Chondrocyte (in vitro differentiated cells): Measurements from ENCODE around the gene SLC10A7. TPM values are rescaled to one million over a fixed set of nuclear protein-coding genes. Genes with fewer than 3 reads are reported as not detected.

Experiments
- DNase-seq: peaks from one replicate; pipeline ENCODE4 v3.0.0; 2021; ENCODE audit warnings: mixed read lengths, low spot score
- H3K27ac Mint-ChIP-seq: one replicate; pipeline ENCODE4 v1.8.0; 2021; ENCODE audit warnings: mild to moderate bottlenecking, moderate library complexity, mixed read lengths; ENCODE audit not compliant: unreplicated experiment
- H3K27me3 Mint-ChIP-seq: 2 replicates; pipeline ENCODE4 v1.8.0; 2021; ENCODE audit warnings: low read depth, mixed read lengths
- H3K36me3 Mint-ChIP-seq: 2 replicates; pipeline ENCODE4 v1.8.0; 2021; ENCODE audit warnings: low read depth, mixed read lengths
- H3K4me1 Mint-ChIP-seq: 2 replicates; pipeline ENCODE4 v1.8.0; 2021; ENCODE audit warnings: low read depth, mild to moderate bottlenecking, mixed read lengths
- H3K4me3 Mint-ChIP-seq: one replicate; pipeline ENCODE4 v1.8.0; 2021; ENCODE audit warnings: mild to moderate bottlenecking, moderate library complexity, mixed read lengths; ENCODE audit not compliant: unreplicated experiment
- H3K9me3 Mint-ChIP-seq: 2 replicates; pipeline ENCODE4 v1.8.0; 2021; ENCODE audit warnings: low read depth, mixed read lengths
- total RNA-seq: library from RNA; stranded (reverse); gene quantifications from 3 replicates; pipeline ENCODE4 v1.2.1, GENCODE V29; 2021
- TF ChIP-seq, protein P1 (sequence below): fragments of 200-600 bp; sonication (generic); IDR thresholded peaks from 2 replicates; pipeline ENCODE4 v1.5.0; 2021; ENCODE audit warnings: antibody characterized with exemption, mild to moderate bottlenecking, moderate library complexity

Gene SLC10A7
- total RNA-seq, 1 donor from 2014 or later, result 7.6 TPM

DNA sequence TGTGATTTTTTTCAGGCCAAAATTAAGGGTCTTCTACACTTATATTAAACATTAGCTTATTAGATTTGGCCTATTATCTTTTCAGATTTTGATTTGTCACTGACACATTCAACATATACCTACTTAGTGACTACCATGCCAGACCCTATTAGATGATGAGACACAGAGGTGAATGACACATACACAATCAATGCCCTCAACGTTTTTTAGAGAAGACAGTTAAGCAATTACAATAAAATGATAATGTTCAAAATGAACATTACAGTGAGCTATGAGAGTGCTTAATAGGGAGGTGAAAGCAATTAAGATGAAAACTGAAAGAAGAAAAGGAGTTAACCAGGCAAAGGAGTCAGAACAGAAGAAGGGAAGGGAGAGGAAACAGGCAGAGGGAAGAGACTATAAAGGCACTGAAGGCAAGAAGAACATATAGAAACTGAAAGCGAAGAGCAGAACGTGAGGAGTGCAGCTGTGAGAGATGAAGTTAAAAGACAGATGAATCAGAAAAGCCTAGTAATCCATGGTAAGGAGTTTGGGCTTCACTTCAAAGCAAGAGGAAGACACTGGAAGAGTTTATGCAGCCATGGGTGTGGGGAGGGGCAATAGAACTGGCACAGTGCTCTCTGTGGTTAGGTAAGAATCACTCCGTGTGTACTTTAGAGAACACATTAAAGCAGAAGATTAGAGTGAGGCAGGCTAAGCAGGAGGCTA is 188.4 kb downstream of the SLC10A7 start:
- TF ChIP-seq, protein P1, sequence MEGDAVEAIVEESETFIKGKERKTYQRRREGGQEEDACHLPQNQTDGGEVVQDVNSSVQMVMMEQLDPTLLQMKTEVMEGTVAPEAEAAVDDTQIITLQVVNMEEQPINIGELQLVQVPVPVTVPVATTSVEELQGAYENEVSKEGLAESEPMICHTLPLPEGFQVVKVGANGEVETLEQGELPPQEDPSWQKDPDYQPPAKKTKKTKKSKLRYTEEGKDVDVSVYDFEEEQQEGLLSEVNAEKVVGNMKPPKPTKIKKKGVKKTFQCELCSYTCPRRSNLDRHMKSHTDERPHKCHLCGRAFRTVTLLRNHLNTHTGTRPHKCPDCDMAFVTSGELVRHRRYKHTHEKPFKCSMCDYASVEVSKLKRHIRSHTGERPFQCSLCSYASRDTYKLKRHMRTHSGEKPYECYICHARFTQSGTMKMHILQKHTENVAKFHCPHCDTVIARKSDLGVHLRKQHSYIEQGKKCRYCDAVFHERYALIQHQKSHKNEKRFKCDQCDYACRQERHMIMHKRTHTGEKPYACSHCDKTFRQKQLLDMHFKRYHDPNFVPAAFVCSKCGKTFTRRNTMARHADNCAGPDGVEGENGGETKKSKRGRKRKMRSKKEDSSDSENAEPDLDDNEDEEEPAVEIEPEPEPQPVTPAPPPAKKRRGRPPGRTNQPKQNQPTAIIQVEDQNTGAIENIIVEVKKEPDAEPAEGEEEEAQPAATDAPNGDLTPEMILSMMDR, result no peak
- Mint-ChIP-seq H3K4me1 (peaks cover 35% of the 10 kb centered on the region), H3K27ac (no peak overlapping the region), H3K9me3 (no peaks in the 10 kb centered on the region), H3K4me3 (no peak overlapping the region), H3K27me3 (no peaks in the 10 kb centered on the region), H3K36me3 (no peaks in the 10 kb centered on the region)
- DNase-seq, result no peak

DNA sequence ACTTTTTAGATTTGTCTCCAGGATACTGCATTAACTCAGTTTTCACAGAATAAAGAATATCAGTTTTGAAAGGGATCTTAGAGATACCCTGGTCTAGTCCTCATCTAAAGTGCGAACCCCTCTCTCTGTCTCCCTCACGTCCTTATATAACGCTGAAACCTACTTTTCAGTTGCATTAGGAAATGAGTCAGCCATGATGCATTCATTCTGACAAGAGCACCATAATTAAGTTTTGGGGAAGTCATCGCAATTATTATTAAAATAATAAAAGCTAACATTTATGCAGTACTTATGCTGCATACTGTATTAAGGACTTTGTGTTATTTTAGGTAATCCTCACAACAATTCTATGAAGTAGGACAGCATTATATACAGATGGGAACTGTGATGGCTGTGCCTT is 191.3 kb downstream of the SLC10A7 start:
- Mint-ChIP-seq H3K4me1 (peaks cover 24% of the 10 kb centered on the region), H3K9me3 (no peaks in the 10 kb centered on the region), H3K4me3 (no peak overlapping the region), H3K27me3 (no peaks in the 10 kb centered on the region), H3K27ac (no peak overlapping the region), H3K36me3 (no peaks in the 10 kb centered on the region)
- no peak for DNase-seq
- TF ChIP-seq, protein P1, result no peak

DNA sequence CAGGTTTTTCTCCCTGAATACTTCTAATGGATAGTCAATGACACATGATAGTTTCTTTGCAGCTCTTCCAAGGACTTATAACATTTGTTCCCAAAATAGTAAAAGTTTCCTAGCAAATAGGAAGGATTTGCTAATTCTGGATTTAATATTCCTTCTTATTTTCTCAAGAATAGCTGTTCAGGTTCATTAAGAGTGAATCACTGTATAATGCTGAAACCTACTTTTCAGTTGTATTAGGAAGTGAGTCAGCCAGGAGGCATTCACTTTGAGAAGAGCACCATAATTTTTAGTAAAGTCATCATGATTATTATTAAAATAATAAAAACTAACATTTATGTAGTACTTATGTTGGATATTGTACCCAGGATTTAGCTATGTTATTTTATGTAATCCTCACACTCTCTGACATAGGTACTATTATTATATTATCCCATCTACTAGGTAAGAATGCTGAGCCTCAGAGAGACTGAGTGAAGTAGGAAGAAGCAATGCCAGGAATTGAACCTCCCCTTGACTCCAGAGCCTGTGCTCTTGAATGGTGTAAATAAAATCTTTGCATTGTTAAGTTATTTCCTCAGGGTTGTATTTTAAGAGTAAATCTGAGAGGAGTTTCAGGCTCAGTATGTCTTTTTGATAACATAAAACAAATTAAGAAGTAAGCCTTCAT is 192.6 kb downstream of the SLC10A7 start:
- Mint-ChIP-seq H3K4me3 (no peak overlapping the region), H3K9me3 (no peaks in the 10 kb centered on the region), H3K27ac (peak overlapping the region; percentile 53), H3K27me3 (no peaks in the 10 kb centered on the region), H3K4me1 (peaks cover 24% of the 10 kb centered on the region), H3K36me3 (no peaks in the 10 kb centered on the region)
- DNase-seq, result no peak
- TF ChIP-seq, protein P1, result no peak

DNA sequence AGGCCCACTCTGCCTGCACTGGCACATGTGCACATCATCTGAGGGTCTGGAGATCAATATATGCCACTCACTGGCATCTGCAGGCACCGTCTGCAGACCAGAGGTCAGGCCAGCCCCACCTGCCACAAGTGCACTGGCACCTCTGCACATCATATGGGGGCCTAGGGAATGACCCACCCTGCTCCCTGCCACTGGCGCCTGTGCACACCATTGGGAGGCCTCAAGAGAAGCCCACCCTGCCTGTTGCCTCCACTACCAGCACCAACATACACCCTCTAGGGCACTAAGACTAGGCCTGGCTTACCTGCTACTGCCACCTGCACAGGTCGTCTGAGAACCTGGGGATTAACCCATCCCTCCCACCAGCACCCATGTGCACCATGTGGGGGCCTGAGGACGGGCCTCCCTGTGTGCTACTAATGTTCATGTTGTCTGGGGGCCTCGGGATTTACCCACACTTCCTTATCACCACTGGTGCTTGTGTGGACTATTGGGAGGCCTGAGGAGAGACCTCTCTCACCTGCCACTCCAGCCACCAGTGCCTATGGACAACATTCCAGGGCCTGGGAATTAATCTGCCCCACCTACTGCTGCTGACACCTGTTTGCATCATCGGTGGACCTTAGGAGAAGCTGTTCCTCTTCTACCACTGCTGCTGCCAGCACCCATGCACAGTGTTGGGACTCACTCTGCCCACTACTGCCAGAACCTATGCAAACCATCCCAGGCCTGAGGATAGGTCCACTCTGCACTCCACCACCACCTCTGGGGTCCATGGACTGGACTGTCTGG is 193.7 kb downstream of the SLC10A7 start:
- Mint-ChIP-seq H3K4me3 (no peak overlapping the region), H3K27me3 (no peaks in the 10 kb centered on the region), H3K36me3 (peaks cover 4% of the 10 kb centered on the region), H3K27ac (peak overlapping the region; percentile 23), H3K4me1 (peaks cover 24% of the 10 kb centered on the region), H3K9me3 (no peaks in the 10 kb centered on the region)
- TF ChIP-seq, protein P1, result no peak
- peak; percentile 68 for DNase-seq

DNA sequence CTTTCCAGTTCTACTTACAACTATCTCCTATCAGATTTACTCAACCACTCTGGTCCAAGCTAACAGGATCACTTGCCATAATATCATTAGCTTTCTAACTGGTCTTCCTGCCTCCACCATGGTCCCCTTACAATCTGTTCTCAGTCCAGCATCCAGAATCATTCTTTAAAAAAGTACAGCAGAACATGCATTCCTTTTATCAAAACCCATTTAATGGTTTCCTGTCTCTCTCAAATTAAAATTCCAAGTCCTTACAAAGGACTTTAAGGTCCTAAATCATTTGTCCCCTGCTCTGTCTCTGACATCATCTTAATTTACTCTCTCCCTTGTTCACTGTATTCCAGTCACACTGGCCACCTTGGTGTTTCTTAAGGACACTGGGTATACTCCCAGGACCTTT is 202.8 kb downstream of the SLC10A7 start:
- Mint-ChIP-seq H3K4me1 (peaks cover 3% of the 10 kb centered on the region), H3K36me3 (peaks cover 10% of the 10 kb centered on the region), H3K27me3 (no peaks in the 10 kb centered on the region), H3K4me3 (no peak overlapping the region), H3K27ac (no peak overlapping the region), H3K9me3 (no peaks in the 10 kb centered on the region)
- DNase-seq, result no peak
- TF ChIP-seq, protein P1, result no peak
